ENCODE measurements around the gene PHACTR4. TPM values are rescaled to one million over a fixed set of nuclear protein-coding genes. Genes with fewer than 3 reads are reported as not detected.

PHACTR4 gene
- total and polyA plus RNA-seq, 9 of the 15 experiments (the other 6 are each of a cell fraction or from before 2014, with no cell fraction given) = 6.4 to 43.6 (median 14.2) TPM

- no TSS peak for BruUV-seq (replicated peaks)
- DNase-seq (ENCODE audit: extremely low read depth in 1 of 4, low spot score in 3 of 4) (no peak), ATAC-seq (no peak), FAIRE-seq (no peak)
- 31% methylated on average over 4 of the region's 4 CpGs for WGBS (ENCODE audit: insufficient coverage, low coverage, missing lambda C conversion rate)
- peaks cover 5% of the 10 kb centered on the region; the same call in 1 of the 3 replicates for H3K79me2 ChIP-seq (ENCODE audit: control insufficient read depth, insufficient read depth, low read length)
- peak; percentile 69 for TF ChIP-seq FOSL1 (tag; conservative IDR thresholded peaks at IDR 0.05)
- TF ChIP-seq ATF3 (IDR thresholded peaks at IDR 0.05) = peak; percentile 61
- no peak for TF ChIP-seq ATF3 (CRISPR knock-in tag; conservative IDR thresholded peaks at IDR 0.05)
- TF ChIP-seq AFF1 (IDR thresholded peaks at IDR 0.05; ENCODE audit: low read depth in 1 of 2, partially characterized antibody in 2 of 2) = no peak
- TF ChIP-seq ARID1B (IDR thresholded peaks at IDR 0.05) = 0 out of 2 replicates have a peak, but pooled peaks have one; percentile 8
- no peak overlapping the region for H3K4me3 ChIP-seq
- no peak overlapping the region for H3K4me2 ChIP-seq (ENCODE audit: insufficient read depth, low read length)
- no peaks in the 10 kb centered on the region for H3K27me3 ChIP-seq (ENCODE audit: control insufficient read depth in 2 of 2, insufficient read depth in 2 of 2, low read length in 2 of 2)
- in situ Hi-C loops (cut with MboI) (no loop called here), intact Hi-C loops (cut with micrococcal nuclease) (no loop called here)
- no peaks in the 10 kb centered on the region for H3K9me3 ChIP-seq (replicated peaks; ENCODE audit: control insufficient read depth, insufficient read depth, low read depth, low read length)
- H3K9ac ChIP-seq (ENCODE audit: insufficient read depth in 1 of 2, low read depth in 2 of 2, low read length in 2 of 2) = no peak overlapping the region
- H3K27ac ChIP-seq (ENCODE audit: extremely low read depth, low read depth, low read length) = no peak overlapping the region
- H3K4me1 ChIP-seq (replicated peaks in 1 of 2; ENCODE audit: control insufficient read depth in 2 of 2, insufficient read depth in 2 of 2, low read length in 2 of 2) = peaks cover 13 to 21% of the 10 kb centered on the region in 2 experiments; a peak in 4 of 5 replicates
- H3K9me1 ChIP-seq (ENCODE audit: control insufficient read depth, insufficient read depth, low read length) = no peaks in the 10 kb centered on the region
- no peaks in the 10 kb centered on the region for H4K20me1 ChIP-seq (replicated peaks; ENCODE audit: control insufficient read depth, insufficient read depth, low read length)
- CTCF ChIA-PET (ENCODE audit: low intra/inter-chr PET ratio) = no interaction called here
- POLR2A ChIA-PET = interaction anchor here (1.2 to 1.8 kb wide), 2 partner anchors 12 to 82 kb away, joined by 3 to 6 read pairs; no protein-coding TSS in a partner anchor
- H3K36me3 ChIP-seq (ENCODE audit: control insufficient read depth, insufficient read depth, low read length) = peaks cover 24% of the 10 kb centered on the region; the same call in 2 of the 3 replicates
- no peak overlapping the region for H2AFZ ChIP-seq (ENCODE audit: low read depth, low read length)
Observed at GRCh38 chr1:28499553-28499952, 130.0 kb downstream of the PHACTR4 start.

Measured in K562 (cell line).